ENCODE data around the gene SAA2. TPM values are rescaled to one million over a fixed set of nuclear protein-coding genes. Genes with fewer than 3 reads are reported as not detected.
"Not testable (repeated sequence)": the region's sequence is repeated elsewhere in the genome, so short reads cannot be mapped to it uniquely, and the experiment has no call there.

Gene SAA2
- total and polyA plus RNA-seq, 2 donors from 2014 or later, result 4.4 to 82.0 TPM

DNA sequence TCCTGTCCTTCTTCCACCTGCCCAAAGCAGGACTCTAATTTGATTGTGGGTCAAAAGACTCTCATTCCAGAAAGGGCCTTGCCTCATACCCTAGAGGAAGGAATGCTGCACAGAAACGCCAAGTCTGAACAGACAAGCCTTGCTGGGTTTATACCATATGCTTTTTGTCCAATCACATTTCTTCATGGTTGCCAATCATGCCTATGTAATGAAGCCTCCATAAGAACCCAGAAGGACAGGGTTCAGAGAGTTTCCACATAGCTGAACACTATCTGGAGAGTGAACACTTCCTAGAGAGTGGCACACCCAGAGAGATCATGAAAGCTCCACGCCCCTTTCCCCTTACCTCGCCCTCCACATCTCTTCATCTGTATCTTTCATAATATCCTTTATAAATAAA lies 4.8 kb upstream of the SAA2 start:
- DNase-seq (no peak), FAIRE-seq (no peak)
- H3K27me3 ChIP-seq (ENCODE audit: control insufficient read depth, insufficient read depth, low read length), result no peaks in the 10 kb centered on the region
- H3K36me3 ChIP-seq (ENCODE audit: control insufficient read depth in 2 of 3, insufficient read depth in 3 of 3, low read length in 3 of 3), result no peaks in the 10 kb centered on the region
- no peak overlapping the region for H3K9ac ChIP-seq (ENCODE audit: low read length in 3 of 3)
- H3K4me3 ChIP-seq (ENCODE audit: low read length in 3 of 3), result no peak overlapping the region
- H3K9me3 ChIP-seq (ENCODE audit: control insufficient read depth in 2 of 3, insufficient read depth in 1 of 3, low read length in 3 of 3), result no peaks in the 10 kb centered on the region
- intact Hi-C loops (cut with DNase I), result no loop called here
- no peak for TF ChIP-seq CTCF (IDR thresholded peaks at IDR 0.05; ENCODE audit: borderline replicate concordance, extremely low read depth, insufficient read depth)
- no peak overlapping the region for H3K27ac ChIP-seq (ENCODE audit: low read depth in 2 of 2, low read length in 2 of 2)
- no peaks in the 10 kb centered on the region for H3K4me1 ChIP-seq (ENCODE audit: control insufficient read depth in 2 of 3, insufficient read depth in 2 of 3, low read depth in 1 of 3, low read length in 3 of 3)

GRCh38 chr11:18247191-18247581 lies 1.3 kb downstream of the SAA2 start:
- H3K36me3 ChIP-seq (ENCODE audit: control insufficient read depth in 2 of 3, insufficient read depth in 3 of 3, low read length in 3 of 3); intact Hi-C loops (cut with DNase I); H3K4me3 ChIP-seq (ENCODE audit: low read length in 3 of 3); FAIRE-seq; H3K27me3 ChIP-seq (ENCODE audit: control insufficient read depth, insufficient read depth, low read length); DNase-seq; H3K27ac ChIP-seq (ENCODE audit: low read depth in 2 of 2, low read length in 2 of 2); H3K9ac ChIP-seq (ENCODE audit: low read length in 3 of 3); H3K9me3 ChIP-seq (ENCODE audit: control insufficient read depth in 2 of 3, insufficient read depth in 1 of 3, low read length in 3 of 3); H3K4me1 ChIP-seq (ENCODE audit: control insufficient read depth in 2 of 3, insufficient read depth in 2 of 3, low read depth in 1 of 3, low read length in 3 of 3): not testable (repeated sequence)

DNA sequence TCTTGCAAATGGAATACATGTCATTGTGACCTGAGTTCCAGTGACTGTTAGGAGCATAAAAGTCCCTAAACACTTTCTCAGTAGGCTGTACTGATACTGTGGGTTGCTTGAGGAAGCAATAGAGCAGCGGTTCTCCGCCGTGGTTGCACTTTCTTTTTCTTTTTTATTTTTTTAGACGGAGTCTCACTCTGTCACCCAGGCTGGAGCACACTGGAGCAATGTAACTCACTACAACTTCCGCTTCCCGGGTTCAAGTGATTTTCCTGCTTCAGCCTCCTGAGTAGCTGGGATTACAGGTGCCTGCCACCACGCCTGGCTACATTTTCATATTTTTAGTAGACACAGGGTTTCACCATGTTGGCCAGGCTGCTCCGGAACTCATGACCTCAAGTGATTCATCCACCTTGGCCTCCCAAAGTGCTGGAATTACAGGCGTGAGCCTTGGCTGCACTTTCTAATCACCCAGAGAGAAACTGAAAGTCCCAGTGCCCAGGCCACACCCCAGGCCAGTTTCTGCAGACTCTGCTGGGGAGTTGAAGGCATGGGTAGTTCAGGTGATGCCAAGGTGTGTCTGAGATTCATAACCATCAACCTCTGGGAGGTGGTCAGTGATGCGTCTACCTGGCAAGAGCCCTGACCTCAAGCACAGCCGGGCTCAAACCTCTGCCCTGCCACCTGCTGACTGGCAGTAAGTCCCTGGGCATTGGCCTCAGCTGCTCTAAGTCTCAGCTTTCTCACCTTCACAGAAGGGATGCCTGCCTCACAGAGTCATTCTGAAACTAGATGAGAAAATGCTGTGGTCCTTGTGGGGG lies 1.9 kb downstream of the SAA2 start:
- H3K27ac ChIP-seq (ENCODE audit: low read depth in 2 of 2, low read length in 2 of 2); H3K36me3 ChIP-seq (ENCODE audit: control insufficient read depth in 2 of 3, insufficient read depth in 3 of 3, low read length in 3 of 3); DNase-seq; H3K9ac ChIP-seq (ENCODE audit: low read length in 3 of 3); H3K4me3 ChIP-seq (ENCODE audit: low read length in 3 of 3); H3K27me3 ChIP-seq (ENCODE audit: control insufficient read depth, insufficient read depth, low read length); H3K9me3 ChIP-seq (ENCODE audit: control insufficient read depth in 2 of 3, insufficient read depth in 1 of 3, low read length in 3 of 3); intact Hi-C loops (cut with DNase I); H3K4me1 ChIP-seq (ENCODE audit: control insufficient read depth in 2 of 3, insufficient read depth in 2 of 3, low read depth in 1 of 3, low read length in 3 of 3); FAIRE-seq: not testable (repeated sequence)

DNA sequence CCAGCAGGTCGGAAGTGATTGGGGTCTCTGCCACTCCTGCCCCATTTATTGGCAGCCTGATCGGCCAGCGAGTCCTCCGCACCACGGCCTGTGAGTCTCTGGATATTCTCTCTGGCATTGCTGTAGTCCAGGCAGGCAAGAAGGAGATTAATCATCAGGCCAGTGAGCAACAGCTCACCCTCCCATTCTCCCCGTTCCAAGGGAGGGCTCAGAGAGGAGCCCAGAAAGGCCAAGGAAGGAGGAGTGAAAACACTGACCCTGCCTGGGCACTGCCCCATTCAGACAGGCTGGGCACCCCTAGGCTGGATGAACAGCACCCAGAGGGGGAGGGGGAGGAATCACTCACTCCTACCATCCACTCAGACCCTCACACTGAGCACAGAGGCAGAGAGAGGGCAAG lies 3.1 kb downstream of the SAA2 start:
- Histone ChIP-seq H3K4me1 (ENCODE audit: control insufficient read depth in 2 of 3, insufficient read depth in 2 of 3, low read depth in 1 of 3, low read length in 3 of 3) (no peaks in the 10 kb centered on the region), H3K4me3 (ENCODE audit: low read length in 3 of 3) (no peak overlapping the region), H3K27ac (ENCODE audit: low read depth in 2 of 2, low read length in 2 of 2) (no peak overlapping the region), H3K36me3 (ENCODE audit: control insufficient read depth in 2 of 3, insufficient read depth in 3 of 3, low read length in 3 of 3) (no peaks in the 10 kb centered on the region), H3K9me3 (ENCODE audit: control insufficient read depth in 2 of 3, insufficient read depth in 1 of 3, low read length in 3 of 3) (no peaks in the 10 kb centered on the region), H3K9ac (ENCODE audit: low read length in 3 of 3) (no peak overlapping the region), H3K27me3 (ENCODE audit: control insufficient read depth, insufficient read depth, low read length) (no peaks in the 10 kb centered on the region)
- FAIRE-seq (no peak), DNase-seq (peak in 2 of 5 donors; percentile 23 to 37)
- intact Hi-C loops (cut with DNase I), result no loop called here
- no peak for TF ChIP-seq CTCF (IDR thresholded peaks at IDR 0.05; ENCODE audit: borderline replicate concordance, extremely low read depth, insufficient read depth)

Measured in kidney (tissue), 14 donors.